ENCODE measurements around the gene IL36G.

Gene IL36G

GRCh38 chr2:113015042-113015441 lies 37.2 kb downstream of the IL36G start:
- no peak for ATAC-seq (ENCODE audit: insufficient read depth, low read depth)
- no peak overlapping the region for H3K27ac ChIP-seq (ENCODE audit: low read length)
- no peak for DNase-seq
- no peak overlapping the region for H2AFZ ChIP-seq (ENCODE audit: low read depth, low read length)
- H3K27me3 ChIP-seq (ENCODE audit: insufficient read depth, low read length, poor library complexity), result peaks cover 7% of the 10 kb centered on the region
- H3K4me3 ChIP-seq (ENCODE audit: low read depth in 1 of 2, low read length in 2 of 2), result no peak overlapping the region
- TF ChIP-seq CTCF (IDR thresholded peaks at IDR 0.05; ENCODE audit: borderline replicate concordance, extremely low read depth, low read length, poor library complexity, severe bottlenecking) (no peak), EZH2 (IDR thresholded peaks at IDR 0.05; ENCODE audit: borderline replicate concordance, low read depth, low read length, severe bottlenecking) (no peak)
- H3K4me1 ChIP-seq (ENCODE audit: insufficient read depth, low read length), result no peaks in the 10 kb centered on the region
- no peaks in the 10 kb centered on the region for H4K20me1 ChIP-seq (ENCODE audit: insufficient read depth, low read length)
- no peak overlapping the region for H3K9ac ChIP-seq (ENCODE audit: low read depth, low read length)
- H3K79me2 ChIP-seq (ENCODE audit: insufficient read depth, low read length), result no peaks in the 10 kb centered on the region
- no peaks in the 10 kb centered on the region for H3K36me3 ChIP-seq (ENCODE audit: insufficient read depth, low read length)
- H3K4me2 ChIP-seq (ENCODE audit: insufficient read depth, low read length), result no peak overlapping the region
- H3K9me3 ChIP-seq (ENCODE audit: insufficient read depth, low read length, severe bottlenecking), result no peaks in the 10 kb centered on the region

DNA sequence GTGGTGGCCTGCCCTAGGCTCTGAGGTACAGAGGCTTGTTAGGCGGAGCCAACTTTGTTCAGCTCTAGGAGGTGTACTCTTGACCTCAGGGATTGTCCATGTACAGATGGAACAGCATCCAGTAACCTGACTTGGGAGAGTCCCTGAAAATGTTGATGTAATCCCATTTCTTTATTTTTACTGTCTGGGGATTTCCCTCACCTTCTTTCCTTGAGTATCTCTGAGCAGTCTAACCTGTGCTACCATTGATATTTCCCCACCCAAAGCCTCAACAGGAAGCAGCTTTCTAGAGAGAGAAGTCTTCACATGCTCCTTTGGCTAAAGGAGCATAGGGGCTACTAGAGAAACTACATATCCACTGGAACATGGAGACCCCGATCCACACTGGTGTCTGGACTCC lies 37.8 kb downstream of the IL36G start:
- H4K20me1 ChIP-seq (ENCODE audit: insufficient read depth, low read length), result no peaks in the 10 kb centered on the region
- DNase-seq (no peak), ATAC-seq (ENCODE audit: insufficient read depth, low read depth) (no peak)
- TF ChIP-seq EZH2 (IDR thresholded peaks at IDR 0.05; ENCODE audit: borderline replicate concordance, low read depth, low read length, severe bottlenecking) (no peak), CTCF (IDR thresholded peaks at IDR 0.05; ENCODE audit: borderline replicate concordance, extremely low read depth, low read length, poor library complexity, severe bottlenecking) (no peak)
- no peak overlapping the region for H3K4me2 ChIP-seq (ENCODE audit: insufficient read depth, low read length)
- H3K4me3 ChIP-seq (ENCODE audit: low read depth in 1 of 2, low read length in 2 of 2), result no peak overlapping the region
- H3K4me1 ChIP-seq (ENCODE audit: insufficient read depth, low read length), result no peaks in the 10 kb centered on the region
- no peak overlapping the region for H3K27ac ChIP-seq (ENCODE audit: low read length)
- no peak overlapping the region for H2AFZ ChIP-seq (ENCODE audit: low read depth, low read length)
- no peak overlapping the region for H3K9ac ChIP-seq (ENCODE audit: low read depth, low read length)
- no peaks in the 10 kb centered on the region for H3K79me2 ChIP-seq (ENCODE audit: insufficient read depth, low read length)
- no peaks in the 10 kb centered on the region for H3K9me3 ChIP-seq (ENCODE audit: insufficient read depth, low read length, severe bottlenecking)
- peaks cover 3% of the 10 kb centered on the region for H3K27me3 ChIP-seq (ENCODE audit: insufficient read depth, low read length, poor library complexity)
- H3K36me3 ChIP-seq (ENCODE audit: insufficient read depth, low read length), result no peaks in the 10 kb centered on the region

- DNase-seq (no peak), ATAC-seq (ENCODE audit: insufficient read depth, low read depth) (no peak)
- no peak overlapping the region for H3K4me2 ChIP-seq (ENCODE audit: insufficient read depth, low read length)
- no peaks in the 10 kb centered on the region for H4K20me1 ChIP-seq (ENCODE audit: insufficient read depth, low read length)
- H3K9ac ChIP-seq (ENCODE audit: low read depth, low read length), result no peak overlapping the region
- H3K9me3 ChIP-seq (ENCODE audit: insufficient read depth, low read length, severe bottlenecking), result no peaks in the 10 kb centered on the region
- no peaks in the 10 kb centered on the region for H3K4me1 ChIP-seq (ENCODE audit: insufficient read depth, low read length)
- H3K27me3 ChIP-seq (ENCODE audit: insufficient read depth, low read length, poor library complexity), result peaks cover 3% of the 10 kb centered on the region
- H3K79me2 ChIP-seq (ENCODE audit: insufficient read depth, low read length), result no peaks in the 10 kb centered on the region
- TF ChIP-seq CTCF (IDR thresholded peaks at IDR 0.05; ENCODE audit: borderline replicate concordance, extremely low read depth, low read length, poor library complexity, severe bottlenecking) (no peak), EZH2 (IDR thresholded peaks at IDR 0.05; ENCODE audit: borderline replicate concordance, low read depth, low read length, severe bottlenecking) (no peak)
- no peak overlapping the region for H2AFZ ChIP-seq (ENCODE audit: low read depth, low read length)
- H3K27ac ChIP-seq (ENCODE audit: low read length), result no peak overlapping the region
- no peaks in the 10 kb centered on the region for H3K36me3 ChIP-seq (ENCODE audit: insufficient read depth, low read length)
- H3K4me3 ChIP-seq (ENCODE audit: low read depth in 1 of 2, low read length in 2 of 2), result no peak overlapping the region
Measured at GRCh38 chr2:113018509-113018908, 40.7 kb downstream of the IL36G start.

GRCh38 chr2:113021312-113021711 lies 43.5 kb downstream of the IL36G start:
- DNase-seq (no peak), ATAC-seq (ENCODE audit: insufficient read depth, low read depth) (no peak)
- H3K9me3 ChIP-seq (ENCODE audit: insufficient read depth, low read length, severe bottlenecking), result no peaks in the 10 kb centered on the region
- no peak overlapping the region for H3K4me3 ChIP-seq (ENCODE audit: low read depth in 1 of 2, low read length in 2 of 2)
- H4K20me1 ChIP-seq (ENCODE audit: insufficient read depth, low read length), result no peaks in the 10 kb centered on the region
- peaks cover 3% of the 10 kb centered on the region for H3K27me3 ChIP-seq (ENCODE audit: insufficient read depth, low read length, poor library complexity)
- no peaks in the 10 kb centered on the region for H3K36me3 ChIP-seq (ENCODE audit: insufficient read depth, low read length)
- no peaks in the 10 kb centered on the region for H3K79me2 ChIP-seq (ENCODE audit: insufficient read depth, low read length)
- H2AFZ ChIP-seq (ENCODE audit: low read depth, low read length), result no peak overlapping the region
- TF ChIP-seq EZH2 (IDR thresholded peaks at IDR 0.05; ENCODE audit: borderline replicate concordance, low read depth, low read length, severe bottlenecking), result no peak
- no peak for TF ChIP-seq CTCF (IDR thresholded peaks at IDR 0.05; ENCODE audit: borderline replicate concordance, extremely low read depth, low read length, poor library complexity, severe bottlenecking)
- no peak overlapping the region for H3K4me2 ChIP-seq (ENCODE audit: insufficient read depth, low read length)
- H3K9ac ChIP-seq (ENCODE audit: low read depth, low read length), result no peak overlapping the region
- H3K4me1 ChIP-seq (ENCODE audit: insufficient read depth, low read length), result no peaks in the 10 kb centered on the region
- no peak overlapping the region for H3K27ac ChIP-seq (ENCODE audit: low read length)

Data from DND-41 (cell line).